Activated CD4-positive, alpha-beta T cell treated with anti-CD3 and anti-CD28 coated beads, Interleukin-2, Interleukin-4, amounts not matched to agents 100 ng/mL and 50 ng/mL, durations not matched to agents 16 hours and 8 hours (primary cell): ENCODE measurements around the gene BZW2.
A peak's percentile ranks its signal among the peaks of the same experiment; 100 is the strongest.
"Not testable (repeated sequence)": the region's sequence is repeated elsewhere in the genome, so short reads cannot be mapped to it uniquely, and the experiment has no call there.

Experiments used
- DNase-seq: peaks from one replicate; pipeline ENCODE4 v3.0.0-alpha.2; 2020; ENCODE audit warnings: low spot score

Gene BZW2

DNA sequence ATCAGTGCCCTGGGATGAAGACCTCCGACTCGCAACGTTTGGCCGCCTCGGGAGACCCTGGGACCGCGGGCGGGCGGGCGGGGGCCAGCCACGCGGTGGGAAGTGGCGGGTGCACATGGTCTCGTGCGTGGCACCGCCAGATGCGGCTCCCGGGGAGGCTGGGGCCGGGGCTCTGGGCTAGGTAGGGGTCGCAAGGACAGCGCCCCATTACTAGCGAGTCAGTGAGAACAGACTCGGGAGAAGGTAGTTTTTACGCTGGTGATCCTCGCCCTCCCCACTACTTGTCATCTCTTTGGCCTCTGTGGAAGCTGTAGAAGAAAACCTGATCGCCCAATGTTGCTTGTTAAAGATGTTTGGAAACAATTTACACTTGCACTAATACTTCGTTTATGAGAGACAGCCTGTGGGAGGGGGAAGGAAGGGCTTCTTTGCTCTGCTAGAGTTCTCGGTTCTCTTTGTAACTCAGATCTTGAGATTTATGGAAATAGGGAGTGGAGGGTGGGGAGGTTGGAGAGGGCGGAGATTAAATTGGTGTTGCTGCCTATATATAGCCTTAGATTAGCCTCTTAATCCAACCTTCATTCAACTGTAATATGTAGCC is 591 bp downstream of the BZW2 start:
- no peak for DNase-seq

DNA sequence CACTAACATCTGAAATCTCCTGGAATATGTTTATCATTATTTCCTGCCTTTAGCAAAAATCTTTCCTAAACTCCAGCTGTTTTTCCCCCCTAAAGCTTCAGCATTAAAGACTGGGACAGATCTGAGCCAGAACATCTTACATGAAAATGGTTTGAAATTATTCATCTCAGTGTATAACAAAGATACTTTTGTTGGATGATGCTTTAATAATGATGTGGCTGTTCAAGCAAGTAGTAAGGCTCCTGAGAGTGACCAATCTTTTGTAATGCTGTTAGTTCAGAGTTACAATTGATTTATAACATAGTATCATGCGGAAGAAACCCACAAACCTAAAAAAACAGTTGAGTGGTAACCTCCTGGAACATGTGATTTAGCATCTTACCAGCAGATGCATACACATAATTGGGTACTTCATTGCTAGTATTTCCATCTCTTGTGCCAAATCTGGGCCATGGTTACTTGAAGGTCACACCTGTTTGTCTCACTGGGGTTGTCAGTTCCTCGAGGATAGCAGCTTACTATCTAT is 1.5 kb downstream of the BZW2 start:
- no peak for DNase-seq

DNA sequence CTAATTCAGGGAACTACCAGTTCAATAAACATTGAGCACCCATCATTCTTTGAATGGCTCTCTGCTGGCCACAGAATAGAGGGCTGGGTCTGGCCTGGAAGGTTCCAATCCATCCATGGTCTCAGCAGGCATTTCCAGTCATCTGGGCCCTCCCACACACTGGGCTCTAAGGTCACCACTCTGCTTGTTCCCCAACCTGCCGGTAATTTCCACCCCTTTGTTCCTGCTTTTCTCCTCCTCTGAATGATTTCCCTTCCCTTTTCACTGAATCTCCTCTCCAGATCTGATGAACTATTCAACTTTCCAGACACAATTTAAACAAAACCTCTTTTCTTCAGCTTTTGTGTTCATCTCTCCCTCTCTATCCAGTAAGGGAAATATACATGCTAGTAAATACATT is 2.6 kb downstream of the BZW2 start:
- no peak for DNase-seq

DNA sequence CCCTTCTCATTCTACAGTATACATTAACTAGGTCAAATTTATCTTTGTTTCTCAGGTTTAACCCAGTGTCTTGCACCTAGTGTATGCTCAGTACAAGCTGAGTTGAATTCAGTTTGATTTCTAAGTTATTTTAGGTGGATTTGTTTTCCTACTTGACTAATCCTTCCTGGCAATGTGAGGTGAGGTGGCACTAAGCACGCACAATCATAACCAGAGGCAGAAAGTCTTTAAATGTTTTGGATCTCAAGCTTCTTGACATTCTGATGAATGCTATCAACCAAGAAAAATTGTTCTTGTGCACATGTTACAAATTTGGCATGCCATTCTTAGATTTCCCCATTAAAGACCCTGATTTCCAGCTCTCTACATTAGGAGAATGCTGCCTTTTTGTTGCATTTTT is 3.2 kb downstream of the BZW2 start:
- no peak for DNase-seq

DNA sequence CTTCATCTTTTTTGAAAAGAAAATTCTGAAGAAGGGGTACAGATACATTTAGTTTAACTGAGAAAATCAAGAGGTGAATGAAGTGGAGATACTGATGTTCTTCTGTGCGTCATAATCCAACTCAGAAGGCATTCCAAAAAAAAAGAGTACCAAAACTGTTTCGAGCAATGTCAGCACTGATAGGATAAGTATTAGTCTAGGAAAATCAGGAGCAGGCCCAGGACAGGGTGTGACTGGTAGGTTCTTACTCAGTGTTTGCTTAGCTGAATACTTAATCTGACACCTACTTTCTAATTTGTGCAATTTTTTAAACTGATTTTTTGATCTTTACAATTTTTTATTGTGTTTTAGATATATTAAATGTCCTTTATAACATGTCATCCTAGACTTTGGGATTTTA is 4.3 kb downstream of the BZW2 start:
- no peak for DNase-seq

DNA sequence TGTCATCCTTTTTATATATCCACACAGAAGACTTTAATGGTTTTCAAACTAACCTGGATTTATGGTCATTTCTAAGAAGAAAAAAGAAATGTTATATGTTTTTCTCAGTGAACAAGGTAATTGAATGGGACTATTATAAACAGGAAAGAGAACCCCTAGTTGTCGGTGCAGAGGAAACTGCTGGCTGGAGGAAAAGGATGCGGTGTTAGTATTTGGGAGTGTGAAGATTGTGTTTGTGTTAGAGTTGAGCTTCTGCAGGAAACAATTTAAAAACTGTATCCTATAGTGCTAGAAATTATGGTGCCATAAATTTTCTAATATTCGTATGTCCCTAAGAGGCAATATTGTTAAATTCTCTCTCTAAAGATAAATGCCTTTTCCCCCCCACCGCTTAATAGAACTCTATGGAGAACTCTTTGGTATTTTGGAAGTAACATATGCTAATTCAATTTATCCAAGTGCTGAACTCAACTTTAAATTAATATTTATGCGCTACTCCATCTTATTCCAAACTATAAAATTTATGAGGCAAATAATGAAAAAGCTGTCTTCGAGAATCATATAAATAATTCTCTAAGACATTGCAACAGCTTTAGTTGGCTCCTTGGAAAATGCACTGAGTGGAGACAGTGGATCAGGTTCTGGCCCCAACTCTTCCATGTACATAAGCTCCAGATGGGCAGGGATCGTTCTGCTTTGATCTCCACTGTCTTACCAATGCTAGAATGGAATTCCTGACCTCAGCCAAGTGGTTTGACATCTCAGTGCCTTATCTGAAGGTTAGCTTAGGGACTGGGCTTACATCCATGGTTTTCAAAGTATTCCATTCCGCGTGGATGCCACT is 5.6 kb downstream of the BZW2 start:
- DNase-seq: no peak

DNA sequence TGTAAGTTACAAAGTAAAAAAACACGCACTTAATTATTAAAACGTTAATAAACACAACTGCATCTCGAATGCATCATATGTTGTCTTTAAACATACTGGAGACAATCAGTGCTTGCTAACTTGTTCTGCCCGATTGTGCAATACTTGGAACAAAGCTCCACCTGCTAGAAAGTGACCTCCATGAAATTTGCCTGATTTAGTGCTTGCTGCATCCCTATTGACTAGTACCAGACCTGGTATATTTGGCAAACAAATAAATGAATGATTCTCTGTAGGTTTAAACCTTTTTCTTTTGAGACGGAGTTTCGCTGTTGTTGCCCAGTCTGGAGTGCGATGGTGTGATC is 6.2 kb downstream of the BZW2 start:
- DNase-seq: no peak

DNA sequence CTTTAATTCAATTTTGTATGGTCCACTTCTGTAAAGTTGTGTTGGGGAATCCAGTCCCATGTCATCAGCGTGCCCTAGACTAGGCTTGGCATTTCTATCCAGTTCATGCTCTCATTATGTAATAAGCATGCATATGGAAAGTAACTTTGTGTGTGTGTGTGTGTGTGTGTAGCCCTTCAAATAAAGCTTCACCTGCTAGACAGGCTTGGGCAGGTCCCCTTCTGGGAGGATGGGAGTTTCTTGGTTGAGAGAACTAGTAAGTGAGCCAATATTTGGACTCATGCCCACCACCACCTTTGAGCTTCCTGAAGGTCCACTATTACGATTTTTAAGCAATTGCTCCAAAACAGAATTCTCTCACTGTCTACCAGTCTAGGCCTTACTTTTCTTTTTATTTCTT is 6.9 kb downstream of the BZW2 start:
- DNase-seq: no peak

DNA sequence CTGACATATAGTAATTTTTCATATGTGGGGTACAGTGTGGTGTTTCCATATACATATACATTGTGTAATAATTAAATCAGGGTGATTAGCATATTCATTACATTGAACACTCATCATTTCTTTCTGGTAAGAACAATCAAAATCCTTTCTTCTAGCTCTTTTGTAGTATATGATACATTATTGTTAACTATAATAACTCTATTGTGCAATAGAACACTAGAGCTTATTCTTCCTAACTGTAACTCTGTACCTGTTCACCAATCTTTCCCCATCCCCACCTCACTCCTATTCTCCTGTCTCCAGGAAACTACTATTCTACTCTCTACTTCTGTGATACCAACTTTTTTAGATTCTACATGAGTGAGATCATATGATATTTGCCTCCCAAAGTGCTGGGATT is 9.4 kb downstream of the BZW2 start:
- no peak for DNase-seq

DNA sequence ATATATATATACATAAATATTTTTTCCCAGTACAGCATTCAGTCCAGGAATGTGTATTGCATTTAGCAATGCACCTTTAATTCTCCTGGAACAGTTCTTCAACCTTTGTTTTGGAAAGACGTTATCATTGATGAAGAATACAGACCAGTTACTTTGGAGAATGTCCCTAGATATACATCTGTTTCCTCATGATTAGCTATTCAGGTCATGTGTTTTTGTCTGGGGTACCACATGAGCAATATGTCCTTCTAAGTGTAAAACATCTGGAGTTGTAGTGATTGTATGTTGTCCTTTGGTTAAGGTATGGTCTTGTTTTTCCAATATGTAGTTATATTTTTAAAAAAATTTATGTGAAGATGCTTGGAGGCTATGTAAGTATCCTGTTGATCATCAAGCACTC is 10.2 kb downstream of the BZW2 start:
- no peak for DNase-seq

DNA sequence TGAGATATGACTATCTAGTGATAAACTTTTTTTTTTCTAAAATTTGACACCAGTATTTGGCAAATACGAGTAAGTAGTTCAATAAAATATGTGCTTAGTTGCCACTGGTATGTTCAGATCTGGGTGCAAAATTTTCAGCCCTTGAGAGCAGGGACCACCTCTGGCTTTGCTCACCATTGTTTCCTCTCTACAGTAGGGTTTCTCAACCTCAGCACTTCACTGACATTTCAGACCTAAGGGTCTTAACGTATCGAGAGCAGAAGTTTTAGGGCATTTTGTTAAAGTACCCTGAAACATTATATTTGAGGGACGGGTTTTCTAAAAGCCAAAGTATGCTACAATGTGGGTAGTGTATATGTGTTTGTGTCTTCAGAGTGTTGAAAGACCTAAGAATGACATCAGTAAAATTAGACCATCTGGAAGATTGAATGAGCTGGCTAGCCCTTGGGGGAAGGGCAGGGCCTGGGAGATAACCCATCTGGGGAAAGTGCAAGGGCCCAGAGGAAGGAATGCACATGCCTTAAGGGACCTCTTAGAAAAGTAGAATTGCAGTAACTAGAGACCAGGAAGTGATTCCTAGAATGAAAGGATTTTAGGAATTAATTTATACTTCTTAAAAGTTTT is 11.8 kb downstream of the BZW2 start:
- no peak for DNase-seq

DNA sequence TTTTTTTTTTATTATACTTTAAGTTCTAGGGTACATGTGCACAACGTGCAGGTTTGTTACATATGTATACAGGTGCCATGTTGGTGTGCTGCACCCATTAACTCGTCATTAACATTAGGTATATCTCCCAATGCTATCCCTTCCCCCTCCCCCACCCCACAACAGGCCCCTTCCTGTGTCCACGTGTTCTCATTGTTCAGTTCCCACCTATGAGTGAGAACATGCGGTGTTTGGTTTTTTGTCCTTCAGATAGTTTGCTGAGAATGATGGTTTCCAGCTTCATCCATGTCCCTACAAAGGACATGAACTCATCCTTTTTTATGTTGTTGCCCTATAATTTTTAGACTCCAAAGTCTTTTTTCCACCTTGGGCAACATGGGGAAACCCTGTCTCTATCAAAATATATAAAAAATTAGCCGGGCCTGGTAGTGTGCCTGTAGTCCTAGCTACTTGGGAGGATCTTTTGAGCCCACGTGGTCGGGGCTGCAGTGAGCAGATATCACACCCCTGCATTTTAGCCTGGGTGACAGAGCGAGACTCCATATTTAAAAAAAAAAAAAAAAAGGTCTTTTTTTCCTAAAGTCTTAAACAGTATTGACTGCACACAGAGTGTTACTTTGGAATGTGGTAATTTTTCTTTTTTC is 14.0 kb downstream of the BZW2 start:
- DNase-seq: not testable (repeated sequence)

DNA sequence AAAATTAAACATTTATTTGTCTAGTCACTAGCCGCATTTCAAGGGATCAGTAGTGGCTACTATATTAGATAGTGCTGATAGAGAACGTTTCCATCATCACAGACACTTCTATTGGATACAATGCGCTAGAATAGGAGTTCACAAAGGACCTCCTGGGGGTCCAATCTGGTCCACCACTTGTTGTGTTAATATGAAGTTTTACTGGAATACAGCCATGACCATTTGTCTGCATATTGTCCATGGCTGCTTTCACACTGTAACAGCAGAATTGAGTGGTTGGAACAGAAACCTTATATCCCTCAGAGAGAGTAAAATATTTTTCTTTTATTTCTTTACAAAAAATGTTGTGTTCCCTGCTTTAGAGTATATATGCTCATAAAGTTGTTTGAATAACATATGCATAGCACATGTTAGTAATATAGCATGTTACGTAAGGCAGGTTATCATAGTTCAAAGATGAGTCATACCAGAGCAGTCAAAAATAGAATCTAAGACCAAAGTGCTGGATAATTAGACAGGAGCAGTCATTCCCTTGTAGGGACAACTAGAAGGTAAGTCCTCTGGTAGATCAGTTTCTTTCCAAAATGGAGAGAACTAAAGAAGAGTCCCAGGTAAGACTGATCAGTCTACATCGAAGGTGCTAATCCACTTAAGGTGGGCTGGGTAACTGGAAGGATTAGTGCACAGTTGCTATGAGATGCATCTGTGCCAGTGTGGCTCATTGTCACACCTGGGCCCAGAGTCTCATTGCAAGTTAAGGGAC is 14.9 kb downstream of the BZW2 start:
- peak; percentile 34 for DNase-seq

DNA sequence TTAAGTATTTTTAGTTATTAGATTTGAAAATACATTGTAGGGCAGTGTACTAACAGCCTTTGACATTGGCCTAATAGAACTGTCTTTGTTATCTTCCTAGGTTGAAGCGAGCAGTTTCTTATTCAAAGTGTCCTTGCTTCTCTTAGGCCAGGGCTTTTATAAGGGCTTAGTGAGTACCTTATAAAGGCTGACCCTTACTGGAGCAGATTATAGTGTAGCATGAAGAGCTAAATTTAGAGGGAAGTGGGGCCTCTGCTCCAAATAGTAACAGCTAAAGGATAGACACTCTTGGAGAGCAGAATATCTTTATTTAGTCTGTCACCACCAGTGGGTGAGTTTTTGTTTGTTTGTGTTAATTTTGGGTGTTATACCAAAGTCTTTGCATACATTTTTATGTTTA is 15.9 kb downstream of the BZW2 start:
- DNase-seq: no peak

DNA sequence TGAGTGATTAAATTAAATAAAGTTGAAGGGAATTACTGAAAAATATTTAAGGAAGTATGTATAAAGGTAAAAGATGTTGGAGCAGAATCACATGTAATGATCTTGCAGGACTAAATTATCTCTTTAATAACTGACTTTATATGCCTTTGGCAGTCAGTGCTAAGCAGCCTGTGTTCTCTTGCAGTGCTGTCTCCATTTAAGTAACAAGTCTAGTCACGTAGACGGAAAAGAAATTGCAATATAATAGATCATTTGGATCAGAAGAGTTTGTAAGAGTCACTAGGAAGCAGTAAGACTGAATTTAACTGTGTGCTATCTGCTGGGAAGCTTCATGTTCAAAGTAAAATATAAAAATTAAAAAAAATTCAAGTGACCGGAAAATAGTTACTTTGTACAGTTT is 21.4 kb downstream of the BZW2 start:
- no peak for DNase-seq

DNA sequence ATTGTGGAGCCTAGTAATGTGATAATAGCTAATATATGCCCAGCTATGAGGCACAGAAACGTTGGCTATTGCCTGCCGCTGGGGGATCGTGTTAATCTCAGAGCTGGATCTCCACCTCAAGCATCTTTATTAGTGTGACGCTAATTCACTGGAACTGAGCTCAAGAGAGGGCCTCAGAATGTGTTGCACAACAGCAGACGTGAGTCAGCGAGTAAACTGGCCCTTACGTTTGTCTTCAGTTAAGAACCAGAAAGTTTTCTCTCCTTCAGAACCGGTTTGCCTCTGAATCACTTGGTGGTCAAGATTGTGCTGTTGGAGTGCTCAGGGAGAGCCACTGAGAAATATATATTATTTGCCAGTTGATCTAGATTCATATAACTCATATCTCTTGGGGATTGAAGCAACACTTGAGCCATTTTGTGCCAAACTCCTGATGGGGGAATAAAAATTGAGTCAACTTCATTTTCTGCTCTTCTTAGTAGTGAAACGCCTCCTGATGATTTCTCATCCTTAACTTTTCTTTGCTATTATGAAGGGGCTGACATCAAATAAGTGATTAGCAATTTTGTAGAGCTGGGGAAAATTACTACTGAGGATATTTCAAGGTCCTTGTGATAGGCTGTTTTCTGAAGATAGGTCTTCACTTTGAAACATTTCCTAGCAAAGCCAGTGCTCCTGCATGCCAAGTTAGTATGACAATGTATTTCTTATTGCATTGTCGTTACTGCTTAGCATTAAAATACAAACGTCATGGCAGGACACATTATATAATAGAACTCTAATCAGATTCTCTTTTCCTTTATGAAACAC is 22.3 kb downstream of the BZW2 start:
- no peak for DNase-seq

DNA sequence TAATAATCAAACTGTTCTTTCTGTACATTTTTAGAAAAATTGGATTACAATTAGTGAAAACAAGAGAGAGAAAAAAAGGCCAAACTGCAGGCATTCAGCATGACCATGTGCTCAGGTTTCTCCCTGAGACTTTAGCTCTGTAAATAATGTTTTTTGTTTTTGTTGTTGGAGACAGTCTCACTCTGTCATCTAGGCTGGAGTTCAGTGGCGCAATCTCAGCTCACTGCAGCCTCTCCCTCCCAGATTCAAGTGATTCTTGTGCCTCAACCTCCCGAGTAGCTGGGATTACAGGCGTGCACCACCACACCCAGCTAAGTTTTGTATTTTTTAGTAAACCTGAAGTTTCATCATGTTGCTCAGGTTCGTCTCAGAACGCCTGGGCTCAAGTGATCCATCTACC is 23.0 kb downstream of the BZW2 start:
- DNase-seq: no peak

DNA sequence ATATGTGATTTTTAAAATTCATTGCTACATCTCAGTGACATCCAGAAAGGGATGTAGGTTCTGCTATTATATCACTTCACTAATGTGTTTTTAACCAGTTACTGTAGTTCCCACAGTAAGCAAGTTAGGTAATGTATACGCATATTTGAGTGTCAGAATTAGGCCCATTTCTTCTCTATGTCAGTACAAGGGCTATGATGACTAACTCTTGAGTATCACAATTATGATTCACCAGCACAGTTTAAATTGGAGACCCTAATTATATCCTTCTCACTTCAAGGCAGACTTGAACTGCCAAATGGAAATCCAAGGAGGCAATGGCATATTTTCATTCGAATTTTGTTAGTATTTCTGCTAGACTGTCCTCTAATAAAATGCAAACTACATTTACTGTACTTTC is 23.6 kb downstream of the BZW2 start:
- no peak for DNase-seq

DNA sequence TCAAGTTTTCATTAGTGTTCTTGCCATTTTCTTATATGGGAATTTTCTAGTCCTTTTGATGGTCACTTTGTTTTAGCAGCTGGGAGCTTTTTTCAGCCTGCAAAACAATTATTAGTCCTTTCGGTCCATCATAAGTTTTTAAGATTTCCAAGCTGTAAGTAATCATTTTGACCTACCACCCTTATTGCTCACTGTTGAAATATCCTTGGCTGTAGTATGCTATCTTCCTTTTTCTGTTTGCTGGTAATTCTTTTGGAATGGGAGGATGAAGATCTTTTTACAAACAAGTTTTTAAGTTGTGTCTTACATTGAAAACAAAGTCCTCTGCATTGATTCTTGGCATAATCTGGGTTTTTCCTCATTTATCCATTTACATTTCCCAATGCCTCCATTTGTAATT is 24.0 kb downstream of the BZW2 start:
- no peak for DNase-seq

DNA sequence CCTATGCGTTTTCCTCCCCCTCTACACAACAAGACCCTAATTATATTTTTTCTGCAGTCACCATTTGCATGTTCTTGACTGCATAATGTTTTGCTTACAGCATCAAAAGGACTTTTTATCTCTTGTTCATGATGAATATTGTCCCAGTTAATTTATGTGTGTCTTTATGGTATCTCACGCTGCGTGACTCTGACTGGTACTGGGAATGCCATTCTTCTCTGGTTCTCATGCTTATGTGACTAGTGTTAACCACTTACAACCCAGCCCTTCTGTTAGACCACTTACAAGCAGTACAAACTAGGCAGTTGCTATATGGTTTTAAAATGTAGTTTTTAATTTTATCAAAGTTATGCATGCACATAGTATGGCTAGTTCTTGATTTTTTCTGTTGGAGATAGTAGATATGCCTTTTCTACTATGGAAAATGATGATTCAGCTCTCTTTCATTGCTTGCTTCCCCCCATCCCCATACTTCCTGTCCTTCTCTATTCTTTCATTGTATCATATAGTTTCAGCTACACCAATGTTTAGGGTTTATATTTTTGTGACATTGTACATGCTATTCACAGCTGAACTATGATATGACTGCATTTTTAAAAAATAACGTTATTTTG is 24.9 kb downstream of the BZW2 start:
- no peak for DNase-seq

DNA sequence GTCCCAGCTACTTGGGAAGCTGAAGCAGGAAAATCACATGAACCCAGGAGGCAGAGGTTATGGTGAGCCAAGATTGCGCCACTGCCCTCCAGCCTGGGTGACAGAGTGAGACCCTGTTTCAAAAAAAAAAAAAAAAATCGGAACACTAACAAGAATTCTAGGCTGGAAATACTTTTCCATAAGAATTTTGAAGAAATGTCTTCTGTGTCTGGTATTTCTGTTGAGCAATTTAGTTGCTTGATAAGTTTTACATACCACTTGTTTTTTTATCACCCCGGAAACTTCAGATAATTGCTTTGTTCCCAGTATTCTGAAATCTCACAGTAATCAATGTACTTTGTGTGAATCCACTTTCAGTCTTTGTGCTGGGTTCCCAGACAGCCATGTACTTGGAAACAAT is 25.8 kb downstream of the BZW2 start:
- no peak for DNase-seq
